Activated CD4-positive, alpha-beta T cell treated with anti-CD3 and anti-CD28 coated beads, Interleukin-2, amount 50 U/mL, for 24 hours (primary cell): ENCODE data around the gene RELN.

ENCODE experiments used
- DNase-seq, 2 donors: peaks; one replicate each; pipeline ENCODE4 v3.0.0-alpha.2; 2020; ENCODE audit warnings: low read depth in 1 of 2, low spot score in 1 of 2

Gene RELN

GRCh38 chr7:103576641-103577040 is 412.8 kb downstream of the RELN start:
- no peak for DNase-seq

- no peak for DNase-seq
Measured at GRCh38 chr7:103574576-103574975, 414.9 kb downstream of the RELN start.

GRCh38 chr7:103573479-103574058 is 415.9 kb downstream of the RELN start:
- no peak for DNase-seq

- no peak for DNase-seq
Measured at GRCh38 chr7:103571586-103571985, 417.9 kb downstream of the RELN start.

- no peak for DNase-seq
Measured at GRCh38 chr7:103569621-103570305, 419.7 kb downstream of the RELN start.

GRCh38 chr7:103564416-103564815 is 425.0 kb downstream of the RELN start:
- DNase-seq = no peak

- no peak for DNase-seq
Measured at GRCh38 chr7:103560136-103560535, 429.3 kb downstream of the RELN start.

GRCh38 chr7:103551016-103551415 is 438.4 kb downstream of the RELN start:
- DNase-seq = no peak

- no peak for DNase-seq
Measured at GRCh38 chr7:103549786-103550185, 439.7 kb downstream of the RELN start.

- DNase-seq = no peak
Measured at GRCh38 chr7:103547451-103548284, 441.8 kb downstream of the RELN start.

GRCh38 chr7:103542470-103542869 is 447.0 kb downstream of the RELN start:
- DNase-seq = no peak

- DNase-seq = no peak
Measured at GRCh38 chr7:103541947-103542346, 447.5 kb downstream of the RELN start.

GRCh38 chr7:103541026-103541425 is 448.4 kb downstream of the RELN start:
- no peak for DNase-seq

- no peak for DNase-seq
Measured at GRCh38 chr7:103540338-103540737, 449.1 kb downstream of the RELN start.

GRCh38 chr7:103539875-103540274 is 449.6 kb downstream of the RELN start:
- no peak for DNase-seq

- DNase-seq = no peak
Measured at GRCh38 chr7:103538964-103539709, 450.3 kb downstream of the RELN start.

GRCh38 chr7:103533761-103534160 is 455.7 kb downstream of the RELN start:
- DNase-seq = no peak

- no peak for DNase-seq
Measured at GRCh38 chr7:103532955-103533354, 456.5 kb downstream of the RELN start.

- no peak for DNase-seq
Measured at GRCh38 chr7:103528152-103528551, 461.3 kb downstream of the RELN start.

GRCh38 chr7:103525937-103526336 is 463.5 kb downstream of the RELN start:
- no peak for DNase-seq
